Endothelial cell of umbilical vein (primary cell): ENCODE measurements around the gene ZFP1. TPM values are rescaled to one million over a fixed set of nuclear protein-coding genes. Genes with fewer than 3 reads are reported as not detected.

Source experiments
- BruUV-seq: library from RNA; stranded (reverse); fragments of 400-500 nt; replicated peaks from 2 replicates; lab custom pipeline; 2021; lab: Mats Ljungman, UMichigan
- CTCF ChIA-PET: fragments of 300-600, 350-600 bp; sonication (Branson Sonifier 250); formaldehyde crosslinking; loops from one replicate; lab custom pipeline; 2021; ENCODE audit warnings: antibody characterized with exemption, inconsistent platforms; lab: Charles Lee
- POLR2A ChIA-PET: fragments of 300-600, 350-600 bp; sonication (Branson Sonifier 250); formaldehyde crosslinking; loops from one replicate; lab custom pipeline; 2021; ENCODE audit warnings: antibody characterized with exemption, inconsistent platforms; lab: Charles Lee
- DNase-seq: peaks from one replicate; pipeline ENCODE4 v3.0.0-alpha.2; 2011; ENCODE audit warnings: low read depth, low spot score
- FAIRE-seq: peaks from 2 replicates; lab custom pipeline; 2011; peaks lifted over from hg19 to GRCh38; lab: Jason Lieb, UNC
- H2AFZ ChIP-seq: 2 replicates; pipeline ENCODE4 v1.6.0; 2012; ENCODE audit warnings: low read depth, low read length, control low read depth, inconsistent platforms
- H3K27ac ChIP-seq: 2 replicates; pipeline ENCODE4 v1.5.1; 2011; ENCODE audit warnings: low read depth, mild to moderate bottlenecking, control low read depth, low read length, moderate library complexity; ENCODE audit not compliant: insufficient read depth
- H3K27me3 ChIP-seq, 2 experiments: 2 replicates each; pipeline versions ENCODE4 v1.6.0 to v1.6.1; 2011; ENCODE audit warnings: low read length in 2 of 2, mixed read lengths in 1 of 2; ENCODE audit not compliant: control insufficient read depth in 2 of 2, insufficient read depth in 2 of 2
- H3K36me3 ChIP-seq, 2 experiments: 2 replicates in 1 of 2; 3 replicates in 1 of 2; pipeline ENCODE4 v1.5.1; 2011; ENCODE audit warnings: low read length in 2 of 2, mild to moderate bottlenecking in 1 of 2, moderate library complexity in 1 of 2; ENCODE audit not compliant: control insufficient read depth in 2 of 2, insufficient read depth in 2 of 2; ENCODE audit errors: extremely low read depth in 1 of 2
- H3K4me1 ChIP-seq: 3 replicates; pipeline ENCODE4 v1.5.1; 2011; ENCODE audit warnings: mild to moderate bottlenecking, low read length; ENCODE audit not compliant: control insufficient read depth, insufficient read depth; ENCODE audit errors: extremely low read depth
- H3K4me2 ChIP-seq: 2 replicates; pipeline ENCODE4 v1.6.1; 2011; ENCODE audit warnings: low read length, control low read depth, mixed read lengths; ENCODE audit not compliant: insufficient read depth
- H3K4me3 ChIP-seq, 3 experiments: fragments of 200-600 bp in 1 of 3; sonication (generic), shearing (Covaris generic) in 1 of 3; replicated peaks in 1 of 3; 2 replicates each; pipeline ENCODE4 v1.5.1; 2011 to 2016; ENCODE audit warnings: control low read depth in 3 of 3, low read length in 3 of 3, mild to moderate bottlenecking in 2 of 3, inconsistent platforms in 1 of 3, low read depth in 1 of 3, moderate library complexity in 1 of 3; ENCODE audit not compliant: insufficient read depth in 1 of 3
- H3K79me2 ChIP-seq: 2 replicates; pipeline ENCODE4 v1.6.0; 2012; ENCODE audit warnings: low read length, inconsistent platforms; ENCODE audit not compliant: control insufficient read depth, insufficient read depth
- H3K9ac ChIP-seq: replicated peaks from 2 replicates; pipeline ENCODE3; 2011; ENCODE audit warnings: low read length, control low read depth; ENCODE audit not compliant: insufficient read depth; ENCODE audit errors: extremely low read depth
- H3K9me1 ChIP-seq: replicated peaks from 3 replicates; pipeline ENCODE4 v1.6.0; 2011; ENCODE audit warnings: mild to moderate bottlenecking, low read length; ENCODE audit not compliant: control insufficient read depth, insufficient read depth; ENCODE audit errors: extremely low read depth
- H3K9me3 ChIP-seq: replicated peaks from 2 replicates; pipeline ENCODE4 v1.5.1; 2012; ENCODE audit warnings: low read length, inconsistent platforms; ENCODE audit not compliant: control insufficient read depth, insufficient read depth
- H4K20me1 ChIP-seq: replicated peaks from 2 replicates; pipeline ENCODE3; 2011; ENCODE audit warnings: mild to moderate bottlenecking, low read length; ENCODE audit not compliant: control insufficient read depth, insufficient read depth; ENCODE audit errors: extremely low read depth
- CTCF ChIP-seq, 2 donors: IDR thresholded peaks; 1 replicate in 1 of 2; 2 replicates in 1 of 2; pipeline ENCODE4 v1.5.1; 2011; ENCODE audit warnings: low read length in 2 of 2, mild to moderate bottlenecking in 2 of 2, moderate library complexity in 2 of 2, control low read depth in 1 of 2, inconsistent platforms in 1 of 2, low read depth in 1 of 2; ENCODE audit not compliant: insufficient read depth in 1 of 2; ENCODE audit errors: extremely low read depth in 1 of 2
- EZH2 ChIP-seq: IDR thresholded peaks from 2 replicates; pipeline ENCODE4 v1.6.1; 2012; ENCODE audit warnings: borderline replicate concordance, low read depth, mild to moderate bottlenecking, moderate library complexity, low read length, inconsistent platforms; ENCODE audit not compliant: severe bottlenecking
- FOS ChIP-seq: IDR thresholded peaks from 2 replicates; pipeline ENCODE4 v1.6.1; 2011; ENCODE audit warnings: mild to moderate bottlenecking, low read length, moderate library complexity, borderline replicate concordance; ENCODE audit not compliant: insufficient read depth
- GATA2 ChIP-seq: IDR thresholded peaks from 2 replicates; pipeline ENCODE4 v1.7.0; 2011; ENCODE audit warnings: low read depth, mild to moderate bottlenecking, moderate library complexity, mixed read lengths, low read length; ENCODE audit not compliant: insufficient read length, insufficient read depth
- JUN ChIP-seq: IDR thresholded peaks from 2 replicates; pipeline ENCODE4 v1.6.1; 2011; ENCODE audit warnings: borderline replicate concordance, low read depth; ENCODE audit not compliant: insufficient read length, insufficient read depth
- MAX ChIP-seq: IDR thresholded peaks from 2 replicates; pipeline ENCODE4 v1.6.1; 2011; ENCODE audit not compliant: insufficient read depth, insufficient read length
- MYC ChIP-seq: IDR thresholded peaks from one replicate; pipeline ENCODE4 v1.6.1; 2011; ENCODE audit warnings: mild to moderate bottlenecking, low read depth, low read length
- POLR2A ChIP-seq: IDR thresholded peaks from 2 replicates; pipeline ENCODE4 v1.6.1; 2012; ENCODE audit warnings: low read depth, mild to moderate bottlenecking, control low read depth, low read length
- POLR2AphosphoS5 ChIP-seq: IDR thresholded peaks from 2 replicates; pipeline ENCODE4 v1.6.1; 2012; ENCODE audit warnings: low read depth, mild to moderate bottlenecking, control low read depth, low read length, moderate library complexity; ENCODE audit not compliant: insufficient read depth
- dilution Hi-C: fragments of 300-500 bp; cut with MboI; formaldehyde crosslinking; loops from one replicate; pipeline ENCODE4 v1.15.0; 2019; ENCODE audit warnings: low sequenced_read_pairs; ENCODE audit not compliant: extremely low pct_ligation_motif_present
- intact Hi-C: fragments of 100-400 bp; cut with micrococcal nuclease; formaldehyde crosslinking; loops from one replicate; pipeline ENCODE4 v1.10.0; 2022
- polyA plus RNA-seq, 4 experiments: library from polyadenylated mRNA; depleted of rRNA in 3 of 4; stranded (reverse) in 3 of 4; unstranded in 1 of 4; fragments of >200 nt; gene quantifications; 2 replicates each; pipeline versions ENCODE4 v1.2.1 to v1.2.3, GENCODE V29; 2011 to 2012; ENCODE audit warnings: missing spikeins in 1 of 4
- total RNA-seq: library from RNA; stranded (reverse); gene quantifications from 2 replicates; pipeline ENCODE4 v1.2.3, GENCODE V29; 2021

Gene ZFP1
- total and polyA plus RNA-seq, 2 donors (not counting 3 experiments of a cell fraction or from before 2014, with no cell fraction given), result 2.8 to 9.8 TPM

- H3K9me1 ChIP-seq, result no peaks in the 10 kb centered on the region
- H4K20me1 ChIP-seq, result no peaks in the 10 kb centered on the region
- no peak overlapping the region for H3K4me2 ChIP-seq
- no peaks in the 10 kb centered on the region for H3K36me3 ChIP-seq
- no peaks in the 10 kb centered on the region for H3K9me3 ChIP-seq
- intact Hi-C loops (no loop called here), dilution Hi-C loops (no loop called here)
- no peak overlapping the region for H3K9ac ChIP-seq
- TF ChIP-seq POLR2A (no peak), FOS (no peak), JUN (no peak), MYC (no peak), GATA2 (no peak), MAX (no peak), POLR2AphosphoS5 (no peak), EZH2 (no peak), CTCF (IDR thresholded peaks at IDR 0.05; ENCODE audit: extremely low read depth in 1 of 2, insufficient read depth in 1 of 2, low read depth in 1 of 2, low read length in 2 of 2) (no peak)
- BruUV-seq, result no TSS peak
- CTCF ChIA-PET, result interaction anchor here (0.9 kb wide), 1 partner anchor 140 kb away, joined by 4 read pairs; the partner anchor contains the start of gene ZNRF1
- H3K27me3 ChIP-seq, result no peaks in the 10 kb centered on the region
- FAIRE-seq (no peak), DNase-seq (no peak)
- no peak overlapping the region for H3K4me3 ChIP-seq
- no peaks in the 10 kb centered on the region for H3K79me2 ChIP-seq
- H3K4me1 ChIP-seq, result no peaks in the 10 kb centered on the region
- H3K27ac ChIP-seq, result no peak overlapping the region
- POLR2A ChIA-PET, result no interaction called here
- no peak overlapping the region for H2AFZ ChIP-seq
Observed at GRCh38 chr16:75138233-75138632, 10.1 kb upstream of the ZFP1 start.
